GM13976 (cell line): Measurements from ENCODE around the gene SLC38A8.

Source experiments
- DNase-seq: peaks from one replicate; pipeline ENCODE4 v3.0.0; 2012; ENCODE audit warnings: low spot score
- in situ Hi-C: fragments of 300-500 bp; cut with MboI; formaldehyde crosslinking; loops from one replicate; pipeline ENCODE4 v1.12.0; 2022; ENCODE audit warnings: low sequenced_read_pairs, mixed read lengths, inconsistent platforms; ENCODE audit not compliant: unreplicated experiment
- TF ChIP-seq, protein P1 (sequence below): IDR thresholded peaks from 2 replicates; pipeline ENCODE4 v1.5.1; 2012; ENCODE audit warnings: borderline replicate concordance, mild to moderate bottlenecking; ENCODE audit not compliant: insufficient read depth; ENCODE audit errors: extremely low read depth, missing control alignments, control extremely low read depth

SLC38A8 gene

DNA sequence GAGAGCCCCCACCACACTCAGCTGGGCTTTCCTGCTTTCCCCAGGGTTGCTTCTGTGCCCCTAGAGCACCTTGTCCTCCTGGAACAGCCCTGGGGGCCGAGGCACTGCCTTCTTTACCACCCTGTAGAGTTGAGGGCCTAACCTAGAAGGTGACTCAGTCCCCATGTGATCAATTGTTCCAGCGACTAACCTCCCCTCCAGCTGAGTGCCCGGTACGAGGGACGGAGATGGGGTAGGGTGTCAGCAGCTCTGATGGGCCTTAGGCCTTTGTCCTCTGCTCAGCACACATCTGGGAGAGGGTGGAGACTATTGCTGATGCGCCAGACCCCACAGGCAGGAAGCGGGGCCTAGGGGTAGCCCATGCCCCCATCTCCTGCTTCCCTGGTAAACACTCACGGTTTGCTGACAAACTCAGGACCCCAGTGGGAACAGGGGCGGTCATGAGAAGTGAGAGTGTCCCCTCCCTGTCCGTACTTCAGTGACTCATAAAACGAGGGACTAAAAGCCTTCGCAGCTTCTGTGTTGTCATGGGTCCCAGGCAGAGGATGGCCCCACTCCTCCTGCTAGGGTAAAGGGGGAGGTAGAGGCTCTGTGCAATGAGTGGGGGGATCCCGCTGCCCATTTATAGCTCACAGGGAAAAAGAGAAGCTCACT, 41.5 kb downstream of the SLC38A8 start:
- DNase-seq, result no peak
- TF ChIP-seq, protein P1, sequence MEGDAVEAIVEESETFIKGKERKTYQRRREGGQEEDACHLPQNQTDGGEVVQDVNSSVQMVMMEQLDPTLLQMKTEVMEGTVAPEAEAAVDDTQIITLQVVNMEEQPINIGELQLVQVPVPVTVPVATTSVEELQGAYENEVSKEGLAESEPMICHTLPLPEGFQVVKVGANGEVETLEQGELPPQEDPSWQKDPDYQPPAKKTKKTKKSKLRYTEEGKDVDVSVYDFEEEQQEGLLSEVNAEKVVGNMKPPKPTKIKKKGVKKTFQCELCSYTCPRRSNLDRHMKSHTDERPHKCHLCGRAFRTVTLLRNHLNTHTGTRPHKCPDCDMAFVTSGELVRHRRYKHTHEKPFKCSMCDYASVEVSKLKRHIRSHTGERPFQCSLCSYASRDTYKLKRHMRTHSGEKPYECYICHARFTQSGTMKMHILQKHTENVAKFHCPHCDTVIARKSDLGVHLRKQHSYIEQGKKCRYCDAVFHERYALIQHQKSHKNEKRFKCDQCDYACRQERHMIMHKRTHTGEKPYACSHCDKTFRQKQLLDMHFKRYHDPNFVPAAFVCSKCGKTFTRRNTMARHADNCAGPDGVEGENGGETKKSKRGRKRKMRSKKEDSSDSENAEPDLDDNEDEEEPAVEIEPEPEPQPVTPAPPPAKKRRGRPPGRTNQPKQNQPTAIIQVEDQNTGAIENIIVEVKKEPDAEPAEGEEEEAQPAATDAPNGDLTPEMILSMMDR, result no peak
- in situ Hi-C loops, result no loop called here

DNA sequence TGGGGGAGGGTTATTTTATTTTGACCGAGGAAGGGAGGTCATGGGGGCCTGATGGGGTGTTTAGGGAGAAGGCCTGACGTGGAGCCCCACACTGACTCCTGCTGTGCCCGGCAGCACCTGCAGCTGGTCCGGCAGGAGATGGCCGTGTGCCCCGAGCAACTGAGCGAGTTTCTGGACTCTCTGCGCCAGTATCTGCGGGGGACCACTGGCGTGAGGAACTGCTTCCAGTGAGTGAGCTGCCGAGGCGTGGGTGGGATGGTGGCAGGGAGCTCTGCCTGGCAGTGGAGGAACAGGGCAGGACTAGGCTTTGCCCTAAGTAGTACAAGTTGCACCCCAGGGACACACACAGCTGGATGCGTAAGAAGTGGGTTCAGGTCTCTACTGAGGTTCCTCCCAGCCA, 44.5 kb downstream of the SLC38A8 start:
- DNase-seq, result no peak
- TF ChIP-seq, protein P1, result no peak
- in situ Hi-C loops, result no loop called here

DNA sequence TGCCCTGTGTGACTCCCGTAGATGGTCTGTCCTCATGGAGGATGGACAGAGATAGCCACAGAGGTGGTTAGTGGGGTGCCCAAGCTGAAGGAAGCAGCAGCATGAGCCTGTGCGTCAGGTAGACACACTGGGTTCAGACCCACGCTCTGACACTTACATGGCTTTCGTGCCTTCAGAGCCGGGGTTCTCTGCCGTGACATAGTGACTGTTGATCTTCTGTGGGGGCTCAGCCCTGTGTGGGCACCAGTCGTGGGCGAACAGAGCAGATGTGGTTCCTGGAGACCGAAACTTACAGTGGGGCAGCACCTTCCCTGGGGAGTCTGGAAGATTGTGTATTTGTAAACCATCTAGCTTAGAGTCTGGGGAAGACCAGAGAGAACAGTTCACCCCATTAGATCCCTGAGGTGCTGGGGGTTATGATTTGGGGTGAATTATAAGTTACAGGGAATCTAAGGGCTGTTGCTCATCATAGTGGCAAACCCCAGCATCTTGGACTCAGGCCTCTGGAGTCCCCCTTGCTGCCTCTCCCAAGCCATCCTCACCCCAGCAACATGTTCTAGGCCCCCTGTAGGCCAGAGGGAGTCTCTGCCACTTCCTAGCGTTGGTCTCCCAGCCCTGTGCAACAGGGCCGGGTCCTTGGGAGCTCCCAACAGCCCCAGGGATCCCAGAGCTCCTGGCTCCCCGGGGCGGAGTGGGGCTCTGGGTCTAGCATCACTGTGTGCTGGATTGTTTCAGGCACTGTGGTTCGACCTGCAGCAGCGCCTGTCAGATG, 45.9 kb downstream of the SLC38A8 start:
- in situ Hi-C loops, result no loop called here
- TF ChIP-seq, protein P1, result no peak
- DNase-seq, result no peak

DNA sequence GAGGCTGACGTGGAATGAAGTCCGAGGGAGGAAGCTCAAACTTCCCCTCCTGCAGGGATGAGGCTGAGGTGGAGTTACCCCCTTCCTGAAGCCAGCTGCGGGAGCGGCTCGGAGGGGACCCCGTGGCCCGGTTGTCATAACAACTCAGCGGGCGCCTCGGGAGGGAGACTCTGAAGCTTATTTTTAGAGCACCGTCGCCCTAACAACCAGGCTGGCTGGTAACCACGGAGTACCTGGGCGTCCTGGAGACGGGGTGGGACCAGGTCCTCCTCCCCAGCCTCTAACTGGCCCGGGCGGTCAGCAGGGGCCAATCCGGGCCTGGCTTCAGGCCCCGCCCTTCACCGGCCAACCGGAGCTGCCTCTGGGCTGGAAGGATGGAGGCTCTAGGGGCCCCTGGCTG, 46.8 kb downstream of the SLC38A8 start:
- DNase-seq, result peak; percentile 53
- TF ChIP-seq, protein P1, result no peak
- in situ Hi-C loops, result no loop called here

DNA sequence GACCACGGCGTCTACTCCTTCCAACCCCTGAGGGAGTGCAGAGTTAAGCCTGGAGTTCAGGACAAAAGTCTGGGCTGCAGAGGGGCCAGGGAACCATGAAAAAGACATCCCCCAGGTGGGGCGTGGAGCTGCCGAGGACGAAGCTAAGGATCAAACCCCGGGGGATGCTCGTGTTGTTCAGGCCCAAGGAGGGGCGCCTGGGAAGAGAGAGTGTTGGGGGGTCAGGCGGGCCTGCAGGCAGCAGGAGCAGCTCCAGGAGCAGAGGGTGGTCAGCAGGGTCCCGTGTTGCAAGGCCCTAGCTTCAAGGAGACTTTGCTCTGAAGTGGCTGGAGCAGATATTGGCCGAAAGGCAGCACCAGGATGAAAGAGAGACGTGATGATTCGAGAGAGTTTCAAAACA, 47.9 kb downstream of the SLC38A8 start:
- TF ChIP-seq, protein P1, result no peak
- no peak for DNase-seq
- in situ Hi-C loops, result no loop called here

DNA sequence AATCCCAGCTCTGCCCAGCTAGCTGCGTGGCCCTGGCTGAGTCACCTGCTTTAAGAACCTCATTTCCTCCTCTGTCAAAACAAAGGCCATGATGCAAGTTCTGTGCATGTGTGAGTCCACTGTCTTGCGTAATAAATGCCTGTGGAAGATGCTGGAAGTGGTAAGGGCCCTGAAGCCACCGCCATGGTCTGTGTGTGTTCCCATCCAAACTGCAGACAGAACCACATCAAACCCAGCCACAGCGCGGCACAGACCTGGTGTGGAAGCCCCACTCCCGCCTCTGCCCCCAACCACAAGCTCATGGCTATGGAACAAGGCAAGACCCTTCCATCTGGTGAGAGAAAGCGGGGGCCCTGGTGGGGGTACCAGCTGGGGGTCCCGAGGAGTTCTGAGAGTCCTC, 48.5 kb downstream of the SLC38A8 start:
- no peak for DNase-seq
- TF ChIP-seq, protein P1, result no peak
- in situ Hi-C loops, result no loop called here
